Epithelial cell of esophagus (primary cell): ENCODE data around the gene SCD.

Source experiments
- DNase-seq: peaks from one replicate; pipeline ENCODE4 v3.0.0; 2010; ENCODE audit warnings: low read depth
- H3K4me3 ChIP-seq: 2 replicates; pipeline ENCODE4 v1.5.1; 2011; ENCODE audit warnings: mild to moderate bottlenecking, low read length, control low read depth
- TF ChIP-seq, protein P1 (sequence below): IDR thresholded peaks from 2 replicates; pipeline ENCODE4 v1.5.1; 2011; ENCODE audit warnings: low read depth, mild to moderate bottlenecking, low read length, control low read depth, inconsistent platforms; ENCODE audit not compliant: insufficient read depth; ENCODE audit errors: missing control alignments

SCD gene

DNA sequence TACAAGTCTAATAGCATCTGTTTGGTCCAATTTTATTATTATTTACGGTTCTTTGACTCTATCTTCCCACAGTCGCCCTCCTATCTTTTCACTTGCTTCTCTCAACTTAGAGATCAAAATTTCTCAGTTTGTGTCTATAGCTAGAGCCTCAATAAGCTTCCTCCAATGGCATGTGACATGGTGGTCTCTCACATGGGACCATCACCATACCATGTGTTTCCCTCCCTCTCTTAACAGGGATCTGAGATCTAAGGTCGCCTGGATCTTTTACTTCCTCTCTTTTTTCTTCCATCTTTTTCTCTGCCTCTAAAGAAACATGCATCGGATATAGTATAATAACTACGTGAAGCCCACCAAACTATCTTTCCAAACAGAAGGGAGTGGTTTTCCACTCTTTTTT, 18.8 kb upstream of the SCD start:
- no peak overlapping the region for H3K4me3 ChIP-seq
- TF ChIP-seq, protein P1, sequence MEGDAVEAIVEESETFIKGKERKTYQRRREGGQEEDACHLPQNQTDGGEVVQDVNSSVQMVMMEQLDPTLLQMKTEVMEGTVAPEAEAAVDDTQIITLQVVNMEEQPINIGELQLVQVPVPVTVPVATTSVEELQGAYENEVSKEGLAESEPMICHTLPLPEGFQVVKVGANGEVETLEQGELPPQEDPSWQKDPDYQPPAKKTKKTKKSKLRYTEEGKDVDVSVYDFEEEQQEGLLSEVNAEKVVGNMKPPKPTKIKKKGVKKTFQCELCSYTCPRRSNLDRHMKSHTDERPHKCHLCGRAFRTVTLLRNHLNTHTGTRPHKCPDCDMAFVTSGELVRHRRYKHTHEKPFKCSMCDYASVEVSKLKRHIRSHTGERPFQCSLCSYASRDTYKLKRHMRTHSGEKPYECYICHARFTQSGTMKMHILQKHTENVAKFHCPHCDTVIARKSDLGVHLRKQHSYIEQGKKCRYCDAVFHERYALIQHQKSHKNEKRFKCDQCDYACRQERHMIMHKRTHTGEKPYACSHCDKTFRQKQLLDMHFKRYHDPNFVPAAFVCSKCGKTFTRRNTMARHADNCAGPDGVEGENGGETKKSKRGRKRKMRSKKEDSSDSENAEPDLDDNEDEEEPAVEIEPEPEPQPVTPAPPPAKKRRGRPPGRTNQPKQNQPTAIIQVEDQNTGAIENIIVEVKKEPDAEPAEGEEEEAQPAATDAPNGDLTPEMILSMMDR = no peak
- no peak for DNase-seq

GRCh38 chr10:100330079-100330478, 17.0 kb upstream of the SCD start, which contains the start of gene PKD2L1:
Gene PKD2L1, minus strand, starts transcription at chr10:100330228. Its CDS starts 125 bp downstream, at chr10:100330103.
- no peak for DNase-seq
- no peak within 1 kb of the TSS for H3K4me3 ChIP-seq
- TF ChIP-seq, protein P1 = no peak

DNA sequence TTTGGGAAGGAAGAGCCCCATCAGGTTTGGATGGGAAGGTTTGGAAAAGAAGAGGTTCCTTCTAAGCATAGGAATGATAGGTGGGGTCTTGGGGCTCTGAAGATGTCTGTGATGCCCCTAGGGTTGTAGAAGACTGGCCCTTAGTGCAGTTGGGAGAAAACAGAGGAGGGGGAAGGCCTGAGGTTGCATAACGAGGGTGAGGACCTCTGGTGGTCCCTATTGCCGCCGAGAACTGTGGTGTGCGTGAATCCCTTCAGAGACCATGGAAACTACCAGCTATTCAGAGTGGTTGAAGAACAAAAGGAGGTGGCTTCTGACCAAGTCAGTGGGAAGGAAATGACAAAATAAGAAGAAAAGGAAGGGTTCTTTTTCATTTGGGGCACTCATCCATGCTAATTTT, 13.9 kb upstream of the SCD start:
- DNase-seq = no peak
- TF ChIP-seq, protein P1 = no peak
- H3K4me3 ChIP-seq = no peak overlapping the region

DNA sequence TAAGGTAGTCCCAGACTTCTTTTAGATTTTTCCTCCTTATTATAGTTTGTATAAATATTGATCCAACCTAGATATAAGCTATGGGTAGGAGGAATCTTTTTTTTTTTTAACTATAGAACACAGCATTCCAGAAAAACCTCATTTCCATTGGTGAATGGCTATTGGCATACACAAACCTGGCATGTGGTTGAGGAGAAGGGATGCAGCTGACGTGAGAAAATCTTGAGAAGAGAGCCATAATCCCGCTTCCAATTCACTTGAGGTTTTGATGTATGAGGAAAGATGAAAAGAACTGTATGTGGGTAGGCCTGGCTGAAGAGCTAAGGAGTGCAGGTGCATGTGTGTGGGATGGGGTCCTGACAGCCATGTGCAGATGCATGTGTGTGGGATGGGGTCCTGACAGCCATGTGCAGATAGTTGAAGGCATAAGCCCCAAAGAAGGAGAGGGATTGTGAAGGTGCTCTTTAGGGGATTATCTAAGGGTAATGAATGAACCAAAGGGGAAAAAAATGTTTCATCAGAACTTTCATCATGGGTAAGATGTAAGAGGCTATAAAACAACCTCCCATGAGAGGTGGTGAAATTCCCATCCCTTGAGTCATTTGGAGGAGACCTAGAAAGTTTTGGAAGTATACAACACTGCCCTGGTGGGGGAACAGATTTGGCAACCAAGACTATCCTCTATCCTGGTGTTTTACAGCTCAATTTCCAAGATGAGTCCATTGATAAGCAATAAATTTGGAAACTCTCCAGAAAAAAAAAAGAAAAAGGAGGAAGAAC, 13.2 kb upstream of the SCD start:
- H3K4me3 ChIP-seq = no peak overlapping the region
- DNase-seq = no peak
- TF ChIP-seq, protein P1 = no peak

GRCh38 chr10:100334762-100335161, 12.3 kb upstream of the SCD start:
- H3K4me3 ChIP-seq = no peak overlapping the region
- TF ChIP-seq, protein P1 = no peak
- no peak for DNase-seq

GRCh38 chr10:100338434-100339036, 8.5 kb upstream of the SCD start:
- TF ChIP-seq, protein P1 = peak; percentile 96
- no peak overlapping the region for H3K4me3 ChIP-seq
- DNase-seq = peak; percentile 63

GRCh38 chr10:100339236-100339635, 7.8 kb upstream of the SCD start:
- TF ChIP-seq, protein P1 = no peak
- no peak for DNase-seq
- no peak overlapping the region for H3K4me3 ChIP-seq
